Testis (tissue), 2 donors: ENCODE data around the gene ADCYAP1.

Experiments used
- POLR2A ChIP-seq: fragments of 450-650 bp; IDR thresholded peaks from one replicate; pipeline ENCODE4 v1.6.1; 2017; ENCODE audit warnings: antibody characterized with exemption, mild to moderate bottlenecking, moderate library complexity
- TF ChIP-seq, protein P1 (sequence below), 3 experiments: fragments of 450-650 bp in 2 of 3; fragments of 200-600 bp in 1 of 3; sonication (generic) in 1 of 3; IDR thresholded peaks; one replicate each; pipeline ENCODE4 v1.5.1; 2016 to 2019; ENCODE audit warnings: antibody characterized with exemption in 3 of 3, mild to moderate bottlenecking in 2 of 3, moderate library complexity in 1 of 3

DNA sequence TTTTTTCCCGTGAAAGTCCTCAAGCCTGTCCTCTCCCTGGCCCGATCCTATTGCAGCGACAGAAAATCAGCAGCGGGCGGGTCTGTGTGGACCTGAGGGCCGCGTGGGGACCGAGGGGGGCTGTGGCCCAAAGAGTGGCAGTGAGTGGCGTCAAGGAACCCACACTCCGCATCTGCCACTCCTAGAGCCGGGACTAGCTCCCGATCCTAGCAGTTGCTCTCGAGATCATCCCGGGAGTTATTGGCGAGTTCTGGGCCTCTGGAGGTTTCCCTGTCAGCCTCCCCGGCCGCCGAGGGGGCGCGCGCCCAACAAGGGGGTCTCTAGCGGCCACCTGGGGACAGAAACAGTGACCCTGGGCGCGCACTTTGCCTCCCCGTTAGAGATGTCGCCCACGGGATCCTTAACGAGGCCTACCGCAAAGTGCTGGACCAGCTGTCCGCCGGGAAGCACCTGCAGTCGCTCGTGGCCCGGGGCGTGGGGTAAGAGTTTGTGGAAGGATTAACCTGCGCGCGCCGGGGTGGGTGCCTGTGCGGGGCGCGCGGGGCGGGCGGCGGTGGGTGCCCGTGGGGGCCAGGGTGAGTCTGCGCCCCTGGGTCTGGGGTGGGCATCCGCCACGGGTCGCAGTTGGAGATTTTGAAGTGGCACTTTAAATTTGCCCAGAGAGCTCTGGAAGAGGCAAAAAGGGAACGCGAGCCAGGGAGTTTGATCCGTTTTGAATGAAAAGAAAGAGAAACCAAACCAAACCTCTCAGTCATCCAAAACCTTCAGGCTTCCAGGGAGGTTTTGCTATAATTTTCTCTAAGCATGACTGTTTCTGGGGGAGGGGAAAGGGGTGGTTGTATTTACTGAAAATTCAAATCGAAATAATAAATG is 3.5 kb downstream of the ADCYAP1 start:
- TF ChIP-seq, protein P1, sequence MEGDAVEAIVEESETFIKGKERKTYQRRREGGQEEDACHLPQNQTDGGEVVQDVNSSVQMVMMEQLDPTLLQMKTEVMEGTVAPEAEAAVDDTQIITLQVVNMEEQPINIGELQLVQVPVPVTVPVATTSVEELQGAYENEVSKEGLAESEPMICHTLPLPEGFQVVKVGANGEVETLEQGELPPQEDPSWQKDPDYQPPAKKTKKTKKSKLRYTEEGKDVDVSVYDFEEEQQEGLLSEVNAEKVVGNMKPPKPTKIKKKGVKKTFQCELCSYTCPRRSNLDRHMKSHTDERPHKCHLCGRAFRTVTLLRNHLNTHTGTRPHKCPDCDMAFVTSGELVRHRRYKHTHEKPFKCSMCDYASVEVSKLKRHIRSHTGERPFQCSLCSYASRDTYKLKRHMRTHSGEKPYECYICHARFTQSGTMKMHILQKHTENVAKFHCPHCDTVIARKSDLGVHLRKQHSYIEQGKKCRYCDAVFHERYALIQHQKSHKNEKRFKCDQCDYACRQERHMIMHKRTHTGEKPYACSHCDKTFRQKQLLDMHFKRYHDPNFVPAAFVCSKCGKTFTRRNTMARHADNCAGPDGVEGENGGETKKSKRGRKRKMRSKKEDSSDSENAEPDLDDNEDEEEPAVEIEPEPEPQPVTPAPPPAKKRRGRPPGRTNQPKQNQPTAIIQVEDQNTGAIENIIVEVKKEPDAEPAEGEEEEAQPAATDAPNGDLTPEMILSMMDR (IDR thresholded peaks at IDR 0.05): no peak
- TF ChIP-seq POLR2A: no peak
